ENCODE data around the gene ETFA. TPM values are rescaled to one million over a fixed set of nuclear protein-coding genes. Genes with fewer than 3 reads are reported as not detected.
A peak's percentile ranks its signal among the peaks of the same experiment; 100 is the strongest.

The ETFA gene
- polyA plus RNA-seq, 3 donors from 2014 or later = 146 to 157 (median 157) TPM

- peaks cover 7 to 22% (median 15%) of the 10 kb centered on the region in 3 donors for H3K27me3 Mint-ChIP-seq (ENCODE audit: low read depth in 3 of 3)
- peaks cover 0 to 3% (median 0%) of the 10 kb centered on the region in 6 donors for H3K9me3 Mint-ChIP-seq
- H3K27ac Mint-ChIP-seq = no peak overlapping the region
- peaks cover 0 to 3% (median 0%) of the 10 kb centered on the region in 3 donors for H3K36me3 Mint-ChIP-seq
- H3K4me1 Mint-ChIP-seq = peaks cover 10 to 16% of the 10 kb centered on the region in 2 donors
- no peak overlapping the region for H3K4me3 Mint-ChIP-seq
- DNase-seq = no peak
Observed at GRCh38 chr15:76193934-76194333, 117.3 kb downstream of the ETFA start.

- H3K36me3 Mint-ChIP-seq = no peaks in the 10 kb centered on the region
- no peak for DNase-seq
- H3K27ac Mint-ChIP-seq = no peak overlapping the region
- H3K27me3 Mint-ChIP-seq (ENCODE audit: low read depth in 3 of 3) = peaks cover 8 to 22% (median 22%) of the 10 kb centered on the region in 3 donors
- no peak overlapping the region for H3K4me3 Mint-ChIP-seq
- H3K4me1 Mint-ChIP-seq = peaks cover 10 to 16% of the 10 kb centered on the region in 2 donors
- peaks cover 0 to 3% (median 0%) of the 10 kb centered on the region in 6 donors for H3K9me3 Mint-ChIP-seq
Observed at GRCh38 chr15:76192715-76193114, 118.6 kb downstream of the ETFA start.

- DNase-seq = no peak
- H3K27ac Mint-ChIP-seq = no peak overlapping the region
- peaks cover 10 to 14% of the 10 kb centered on the region in 2 donors for H3K4me1 Mint-ChIP-seq
- H3K9me3 Mint-ChIP-seq = peaks cover 0 to 3% (median 0%) of the 10 kb centered on the region in 6 donors
- H3K27me3 Mint-ChIP-seq (ENCODE audit: low read depth in 3 of 3) = peaks cover 8 to 22% (median 22%) of the 10 kb centered on the region in 3 donors
- no peaks in the 10 kb centered on the region for H3K36me3 Mint-ChIP-seq
- peak overlapping the region in 1 of 5 donors; percentile 67 for H3K4me3 Mint-ChIP-seq
Observed at GRCh38 chr15:76191539-76192244, 119.6 kb downstream of the ETFA start.

- H3K36me3 Mint-ChIP-seq = no peaks in the 10 kb centered on the region
- peaks cover 10 to 14% of the 10 kb centered on the region in 2 donors for H3K4me1 Mint-ChIP-seq
- DNase-seq = peak; percentile 42 to 60 (median 52)
- H3K27ac Mint-ChIP-seq = no peak overlapping the region
- peaks cover 0 to 3% (median 0%) of the 10 kb centered on the region in 6 donors for H3K9me3 Mint-ChIP-seq
- peaks cover 8 to 25% (median 22%) of the 10 kb centered on the region in 3 donors for H3K27me3 Mint-ChIP-seq (ENCODE audit: low read depth in 3 of 3)
- H3K4me3 Mint-ChIP-seq = peak overlapping the region; percentile 60 to 79 (median 63)
Observed at GRCh38 chr15:76190751-76191538, 120.3 kb downstream of the ETFA start.

GRCh38 chr15:76190070-76190564, 121.2 kb downstream of the ETFA start:
- Mint-ChIP-seq H3K4me1 (peaks cover 10 to 14% of the 10 kb centered on the region in 2 donors), H3K9me3 (peaks cover 0 to 3% (median 0%) of the 10 kb centered on the region in 6 donors)

GRCh38 chr15:76189106-76189505, 122.2 kb downstream of the ETFA start:
- Mint-ChIP-seq H3K36me3 (no peaks in the 10 kb centered on the region), H3K4me3 (peak overlapping the region in 1 of 5 donors; percentile 32), H3K9me3 (peaks cover 0 to 3% (median 0%) of the 10 kb centered on the region in 6 donors), H3K27ac (no peak overlapping the region), H3K27me3 (ENCODE audit: low read depth in 3 of 3) (peaks cover 5 to 25% (median 20%) of the 10 kb centered on the region in 3 donors), H3K4me1 (peaks cover 10 to 14% of the 10 kb centered on the region in 2 donors)
- DNase-seq = no peak

More at GRCh38 chr15:76190070-76190564, 121.2 kb downstream of the ETFA start:
- peaks cover 8 to 25% (median 22%) of the 10 kb centered on the region in 3 donors for H3K27me3 Mint-ChIP-seq (ENCODE audit: low read depth in 3 of 3)
- H3K27ac Mint-ChIP-seq = no peak overlapping the region
- no peaks in the 10 kb centered on the region for H3K36me3 Mint-ChIP-seq
- DNase-seq = no peak
- no peak overlapping the region for H3K4me3 Mint-ChIP-seq

- H3K4me1 Mint-ChIP-seq = peaks cover 10 to 14% of the 10 kb centered on the region in 2 donors
- peaks cover 3 to 20% (median 16%) of the 10 kb centered on the region in 3 donors for H3K27me3 Mint-ChIP-seq (ENCODE audit: low read depth in 3 of 3)
- no peak overlapping the region for H3K27ac Mint-ChIP-seq
- H3K9me3 Mint-ChIP-seq = no peaks in the 10 kb centered on the region
- no peak overlapping the region for H3K4me3 Mint-ChIP-seq
- no peak for DNase-seq
- no peaks in the 10 kb centered on the region for H3K36me3 Mint-ChIP-seq
Observed at GRCh38 chr15:76187163-76187562, 124.1 kb downstream of the ETFA start.

- no peak for DNase-seq
- no peaks in the 10 kb centered on the region for H3K36me3 Mint-ChIP-seq
- no peak overlapping the region for H3K27ac Mint-ChIP-seq
- no peaks in the 10 kb centered on the region for H3K9me3 Mint-ChIP-seq
- peaks cover 5 to 19% (median 15%) of the 10 kb centered on the region in 3 donors for H3K27me3 Mint-ChIP-seq (ENCODE audit: low read depth in 3 of 3)
- H3K4me1 Mint-ChIP-seq = peaks cover 3 to 8% of the 10 kb centered on the region in 2 donors
- no peak overlapping the region for H3K4me3 Mint-ChIP-seq
Observed at GRCh38 chr15:76185716-76186115, 125.6 kb downstream of the ETFA start.

GRCh38 chr15:76184650-76185035, 126.6 kb downstream of the ETFA start:
- H3K4me1 Mint-ChIP-seq = no peaks in the 10 kb centered on the region
- H3K9me3 Mint-ChIP-seq = no peaks in the 10 kb centered on the region
- DNase-seq = no peak
- H3K4me3 Mint-ChIP-seq = no peak overlapping the region
- no peaks in the 10 kb centered on the region for H3K36me3 Mint-ChIP-seq
- no peak overlapping the region for H3K27ac Mint-ChIP-seq
- peaks cover 5 to 19% (median 8%) of the 10 kb centered on the region in 3 donors for H3K27me3 Mint-ChIP-seq (ENCODE audit: low read depth in 3 of 3)

- Mint-ChIP-seq H3K36me3 (no peaks in the 10 kb centered on the region), H3K27me3 (ENCODE audit: low read depth in 3 of 3) (peaks cover 6 to 13% (median 8%) of the 10 kb centered on the region in 3 donors), H3K9me3 (no peaks in the 10 kb centered on the region), H3K4me1 (no peaks in the 10 kb centered on the region), H3K4me3 (no peak overlapping the region), H3K27ac (no peak overlapping the region)
- DNase-seq = no peak
Observed at GRCh38 chr15:76183930-76184649, 127.2 kb downstream of the ETFA start.

GRCh38 chr15:76181705-76182107, 129.6 kb downstream of the ETFA start:
- H3K4me1 Mint-ChIP-seq = no peaks in the 10 kb centered on the region
- H3K27me3 Mint-ChIP-seq (ENCODE audit: low read depth in 3 of 3) = peaks cover 0 to 16% (median 8%) of the 10 kb centered on the region in 3 donors
- H3K36me3 Mint-ChIP-seq = no peaks in the 10 kb centered on the region
- H3K4me3 Mint-ChIP-seq = no peak overlapping the region
- no peaks in the 10 kb centered on the region for H3K9me3 Mint-ChIP-seq
- no peak for DNase-seq
- H3K27ac Mint-ChIP-seq = no peak overlapping the region

- Mint-ChIP-seq H3K4me3 (no peak overlapping the region), H3K27ac (no peak overlapping the region), H3K27me3 (ENCODE audit: low read depth in 3 of 3) (peaks cover 0 to 13% (median 8%) of the 10 kb centered on the region in 3 donors), H3K9me3 (no peaks in the 10 kb centered on the region), H3K36me3 (no peaks in the 10 kb centered on the region), H3K4me1 (no peaks in the 10 kb centered on the region)
- no peak for DNase-seq
Observed at GRCh38 chr15:76180321-76180720, 130.9 kb downstream of the ETFA start.

- H3K27me3 Mint-ChIP-seq (ENCODE audit: low read depth in 3 of 3) = peaks cover 0 to 13% (median 8%) of the 10 kb centered on the region in 3 donors
- H3K4me3 Mint-ChIP-seq = no peak overlapping the region
- no peaks in the 10 kb centered on the region for H3K9me3 Mint-ChIP-seq
- no peaks in the 10 kb centered on the region for H3K4me1 Mint-ChIP-seq
- DNase-seq = no peak
- no peaks in the 10 kb centered on the region for H3K36me3 Mint-ChIP-seq
- H3K27ac Mint-ChIP-seq = no peak overlapping the region
Observed at GRCh38 chr15:76179023-76179422, 132.2 kb downstream of the ETFA start.
